ENCODE data around the gene SLC45A2.
"Not testable (repeated sequence)": the region's sequence is repeated elsewhere in the genome, so short reads cannot be mapped to it uniquely, and the experiment has no call there.

SLC45A2 gene

GRCh38 chr5:33929925-33930690, 54.4 kb downstream of the SLC45A2 start:
- no peak overlapping the region for H3K4me3 ChIP-seq (ENCODE audit: low read depth, low read length)
- no peak for TF ChIP-seq CTCF (IDR thresholded peaks at IDR 0.05; ENCODE audit: low read depth, low read length)

DNA sequence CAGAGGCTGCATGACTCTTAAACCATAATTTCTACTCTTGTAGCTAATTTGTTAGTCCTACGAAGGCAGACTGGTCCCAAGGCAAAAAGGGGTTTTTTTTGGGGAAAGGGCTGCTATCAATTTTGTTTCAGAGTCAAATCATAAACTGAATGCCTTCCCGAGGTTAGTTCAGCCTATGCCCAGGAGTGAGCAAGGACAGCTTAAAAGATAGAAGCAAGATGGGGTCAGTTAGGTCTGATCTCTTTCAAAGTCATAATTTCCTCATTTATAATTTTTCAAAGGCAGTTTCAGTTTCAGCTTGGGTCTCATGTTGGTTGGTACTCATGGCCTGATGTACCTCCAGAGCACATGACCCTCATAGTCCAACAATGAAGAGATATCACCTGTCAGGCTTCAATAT, 56.2 kb downstream of the SLC45A2 start:
- no peak overlapping the region for H3K4me3 ChIP-seq (ENCODE audit: low read depth, low read length)
- no peak for TF ChIP-seq CTCF (IDR thresholded peaks at IDR 0.05; ENCODE audit: low read depth, low read length)

- H3K4me3 ChIP-seq (ENCODE audit: low read depth, low read length) = no peak overlapping the region
- TF ChIP-seq CTCF (IDR thresholded peaks at IDR 0.05; ENCODE audit: low read depth, low read length) = no peak
Observed at GRCh38 chr5:33927685-33928084, 56.8 kb downstream of the SLC45A2 start.

DNA sequence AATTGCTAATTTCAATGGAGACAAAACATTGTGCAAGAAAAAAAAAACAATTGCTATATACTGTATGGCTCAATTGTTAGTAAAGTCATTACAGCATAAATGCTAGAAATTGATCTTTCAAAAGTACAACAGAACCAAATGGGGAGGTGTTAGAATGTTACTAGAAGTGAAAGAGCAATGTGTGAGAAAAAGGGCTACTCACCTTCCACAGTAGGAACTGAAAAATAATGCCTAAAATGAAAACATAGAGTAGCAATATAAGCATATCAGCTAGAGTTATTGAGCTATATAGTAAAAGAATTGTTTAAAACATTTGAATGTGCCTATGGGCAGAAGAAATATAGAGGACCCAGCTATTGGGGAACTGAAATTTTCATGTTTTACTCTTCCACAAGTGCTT, 59.2 kb downstream of the SLC45A2 start:
- TF ChIP-seq CTCF (IDR thresholded peaks at IDR 0.05; ENCODE audit: low read depth, low read length) = no peak
- H3K4me3 ChIP-seq (ENCODE audit: low read depth, low read length) = no peak overlapping the region

DNA sequence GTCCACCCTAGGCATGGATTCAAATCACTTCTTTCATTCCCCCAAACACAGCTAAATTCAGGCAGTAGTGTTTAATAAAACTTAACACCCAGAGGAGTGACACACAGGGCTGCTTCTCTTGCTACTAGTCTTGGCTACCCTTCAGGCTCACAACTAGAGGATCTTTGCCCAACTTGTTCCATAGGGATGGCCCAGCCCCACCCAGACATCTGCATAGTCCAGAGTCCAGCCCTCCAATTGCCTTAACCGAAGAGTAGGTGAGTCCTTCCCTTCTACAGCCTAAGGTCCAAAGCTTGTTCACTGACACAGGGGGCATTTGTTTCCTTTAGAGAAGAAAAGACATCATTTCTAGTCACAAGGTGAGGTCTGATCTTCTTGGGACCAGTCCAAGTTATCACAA, 63.5 kb downstream of the SLC45A2 start:
- TF ChIP-seq CTCF (IDR thresholded peaks at IDR 0.05; ENCODE audit: low read depth, low read length) = no peak
- H3K4me3 ChIP-seq (ENCODE audit: low read depth, low read length) = no peak overlapping the region

DNA sequence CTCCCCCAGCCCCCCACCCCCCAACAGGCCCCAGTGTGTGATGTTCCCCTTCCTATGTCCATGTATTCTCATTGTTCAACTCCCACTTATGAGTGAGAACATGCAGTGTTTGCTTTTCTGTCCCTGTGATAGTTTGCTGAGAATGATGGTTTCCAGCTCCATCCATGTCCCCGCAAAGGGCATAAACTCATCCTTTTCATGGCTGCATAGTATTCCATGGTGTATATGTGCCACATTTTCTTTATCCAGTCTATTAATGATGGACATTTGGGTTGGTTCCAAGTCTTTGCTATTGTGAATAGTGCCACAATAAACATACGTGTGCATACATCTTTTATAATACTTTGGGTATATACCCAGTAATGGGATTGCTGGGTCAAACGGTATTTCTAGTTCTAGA, 69.6 kb downstream of the SLC45A2 start:
- not testable (repeated sequence) for H3K4me3 ChIP-seq (ENCODE audit: low read depth, low read length)

GRCh38 chr5:33906248-33906647, 78.2 kb downstream of the SLC45A2 start:
- H3K4me3 ChIP-seq (ENCODE audit: low read depth, low read length) = not testable (repeated sequence)

DNA sequence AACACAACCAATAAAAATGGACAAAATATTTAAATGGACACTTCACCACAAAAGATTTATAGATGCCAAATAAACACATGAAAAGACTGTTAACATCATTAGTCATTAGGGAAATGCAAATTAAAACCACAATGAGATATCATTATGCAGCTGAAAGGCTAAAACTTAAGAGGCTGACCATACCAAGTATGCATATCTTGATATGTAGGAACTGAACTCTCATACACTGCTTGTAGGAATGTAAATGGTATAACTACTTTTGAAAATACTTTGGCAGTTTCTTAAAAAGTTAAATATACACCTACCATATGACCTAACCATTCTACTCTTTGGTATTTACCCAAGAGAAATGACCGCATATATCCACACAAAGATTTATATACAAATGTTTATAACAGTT, 79.1 kb downstream of the SLC45A2 start:
- no peak for TF ChIP-seq CTCF (IDR thresholded peaks at IDR 0.05; ENCODE audit: low read depth, low read length)

More for the DNA sequence above, 79.1 kb downstream of the SLC45A2 start:
- H3K4me3 ChIP-seq (ENCODE audit: low read depth, low read length) = no peak overlapping the region
